H1 (cell line): ENCODE measurements around the gene SMAD6. TPM values are rescaled to one million over a fixed set of nuclear protein-coding genes. Genes with fewer than 3 reads are reported as not detected.

Experiments used
- CTCF ChIA-PET: fragments of 300-600 bp; sonication (Branson Sonifier 250); formaldehyde crosslinking; loops from one replicate; lab custom pipeline; 2021; ENCODE audit not compliant: partially characterized antibody; lab: Charles Lee
- POLR2A ChIA-PET: fragments of 300-600 bp; sonication (Branson Sonifier 250); formaldehyde crosslinking; loops from one replicate; lab custom pipeline; 2021; ENCODE audit warnings: inconsistent platforms; ENCODE audit not compliant: partially characterized antibody; lab: Charles Lee
- DNase-seq, 2 experiments: peaks; one replicate each; pipeline versions ENCODE4 v3.0.0 to v3.0.0-alpha.2; 2010 to 2022; ENCODE audit warnings: low spot score in 2 of 2, low read depth in 1 of 2, mixed read lengths in 1 of 2
- FAIRE-seq: peaks from 2 replicates; lab custom pipeline; 2011; peaks lifted over from hg19 to GRCh38; lab: Jason Lieb, UNC
- H2AFZ ChIP-seq: 2 replicates; pipeline ENCODE4 v1.8.1; 2012; ENCODE audit warnings: low read length, inconsistent platforms
- H2AK5ac ChIP-seq: 2 replicates; pipeline ENCODE4 v1.6.1; 2013; ENCODE audit warnings: low read depth, low read length
- H2BK120ac ChIP-seq: replicated peaks from 2 replicates; pipeline ENCODE3; 2013; ENCODE audit warnings: low read depth, low read length, inconsistent platforms
- H2BK12ac ChIP-seq: 2 replicates; pipeline ENCODE4 v1.6.1; 2013; ENCODE audit warnings: low read depth, low read length
- H2BK15ac ChIP-seq: 2 replicates; pipeline ENCODE4 v1.6.1; 2013; ENCODE audit warnings: low read length
- H2BK20ac ChIP-seq: 2 replicates; pipeline ENCODE4 v1.6.1; 2013; ENCODE audit warnings: low read length
- H2BK5ac ChIP-seq: 2 replicates; pipeline ENCODE4 v1.6.1; 2013; ENCODE audit warnings: low read depth, low read length
- H3K14ac ChIP-seq: 2 replicates; pipeline ENCODE4 v1.6.1; 2013; ENCODE audit warnings: inconsistent platforms; ENCODE audit not compliant: insufficient read length
- H3K18ac ChIP-seq: 2 replicates; pipeline ENCODE4 v1.6.1; 2013; ENCODE audit warnings: low read length; ENCODE audit errors: extremely low read depth
- H3K23ac ChIP-seq: 2 replicates; pipeline ENCODE4 v1.6.1; 2013; ENCODE audit warnings: inconsistent platforms; ENCODE audit not compliant: insufficient read length
- H3K23me2 ChIP-seq: 2 replicates; pipeline ENCODE4 v1.6.1; 2013; ENCODE audit warnings: low read depth, low read length
- H3K27ac ChIP-seq: 2 replicates; pipeline ENCODE4 v1.6.1; 2011; ENCODE audit warnings: low read depth, low read length, inconsistent platforms
- H3K27me3 ChIP-seq, 4 experiments: replicated peaks in 1 of 4; 1 replicate in 1 of 4; 2 replicates in 3 of 4; pipeline versions ENCODE4 v1.6.1 to v1.8.1; 2011 to 2013; ENCODE audit warnings: low read length in 3 of 4, mild to moderate bottlenecking in 3 of 4, inconsistent platforms in 2 of 4, mixed read lengths in 2 of 4, moderate library complexity in 1 of 4; ENCODE audit not compliant: control insufficient read depth in 3 of 4, insufficient read depth in 3 of 4; ENCODE audit errors: extremely low read depth in 1 of 4
- H3K36me3 ChIP-seq, 4 experiments: 2 replicates each; pipeline versions ENCODE4 v1.6.1 to v1.8.1; 2011 to 2013; ENCODE audit warnings: mild to moderate bottlenecking in 4 of 4, low read length in 3 of 4, moderate library complexity in 2 of 4, control low read depth in 1 of 4, inconsistent platforms in 1 of 4; ENCODE audit not compliant: insufficient read depth in 4 of 4, control insufficient read depth in 2 of 4
- H3K4ac ChIP-seq: replicated peaks from 2 replicates; pipeline ENCODE3; 2013; ENCODE audit warnings: low read length, low read depth, mixed read lengths, inconsistent platforms; ENCODE audit not compliant: insufficient read length
- H3K4me1 ChIP-seq, 4 experiments: replicated peaks in 1 of 4; 1 replicate in 1 of 4; 2 replicates in 3 of 4; pipeline versions ENCODE4 v1.6.1 to v1.8.1; 2011 to 2013; ENCODE audit warnings: low read length in 3 of 4, inconsistent platforms in 2 of 4, mixed read lengths in 1 of 4; ENCODE audit not compliant: insufficient read depth in 4 of 4, control insufficient read depth in 3 of 4
- H3K4me2 ChIP-seq, 2 experiments: 2 replicates each; pipeline versions ENCODE4 v1.6.1 to v1.8.1; 2011 to 2013; ENCODE audit warnings: low read depth in 2 of 2, low read length in 2 of 2, control low read depth in 1 of 2, inconsistent platforms in 1 of 2, mild to moderate bottlenecking in 1 of 2; ENCODE audit not compliant: insufficient read depth in 1 of 2
- H3K4me3 ChIP-seq, 4 experiments: fragments of 200-600, 300-600 bp in 1 of 4; sonication (generic), shearing (Covaris generic), sonication (Bioruptor Twin) in 1 of 4; 2 replicates each; pipeline versions ENCODE4 v1.5.1 to v1.8.1; 2011 to 2016; ENCODE audit warnings: low read length in 4 of 4, low read depth in 3 of 4, control low read depth in 2 of 4, inconsistent platforms in 2 of 4, mild to moderate bottlenecking in 2 of 4, mixed read lengths in 1 of 4, moderate library complexity in 1 of 4; ENCODE audit not compliant: insufficient read depth in 2 of 4; ENCODE audit errors: extremely low read depth in 1 of 4
- H3K56ac ChIP-seq: replicated peaks from 2 replicates; pipeline ENCODE3; 2013; ENCODE audit warnings: low read depth, mild to moderate bottlenecking, mixed read lengths, low read length, inconsistent platforms; ENCODE audit not compliant: insufficient read length
- H3K79me1 ChIP-seq: 2 replicates; pipeline ENCODE4 v1.6.1; 2013; ENCODE audit warnings: low read depth, low read length, control low read depth
- H3K79me2 ChIP-seq, 2 experiments: 2 replicates each; pipeline versions ENCODE4 v1.6.1 to v1.8.1; 2012 to 2013; ENCODE audit warnings: low read length in 2 of 2, mild to moderate bottlenecking in 2 of 2, inconsistent platforms in 1 of 2; ENCODE audit not compliant: insufficient read depth in 2 of 2, control insufficient read depth in 1 of 2
- H3K9ac ChIP-seq, 4 experiments: replicated peaks in 1 of 4; 1 replicate in 1 of 4; 2 replicates in 3 of 4; pipeline versions ENCODE4 v1.6.1 to v1.8.1; 2011 to 2013; ENCODE audit warnings: low read depth in 3 of 4, low read length in 3 of 4, control low read depth in 2 of 4, mild to moderate bottlenecking in 2 of 4, moderate library complexity in 2 of 4, inconsistent platforms in 1 of 4; ENCODE audit errors: extremely low read depth in 1 of 4
- H3K9me3 ChIP-seq, 2 experiments: 2 replicates each; pipeline versions ENCODE4 v1.6.1 to v1.8.1; 2012 to 2013; ENCODE audit warnings: mild to moderate bottlenecking in 2 of 2, moderate library complexity in 2 of 2, control low read depth in 1 of 2, inconsistent platforms in 1 of 2, low read depth in 1 of 2, low read length in 1 of 2, mixed read lengths in 1 of 2; ENCODE audit not compliant: insufficient read depth in 2 of 2
- H4K20me1 ChIP-seq, 2 experiments: replicated peaks in 1 of 2; 2 replicates each; pipeline versions ENCODE3 to v1.8.1; 2011 to 2013; ENCODE audit warnings: inconsistent platforms in 2 of 2, low read length in 2 of 2, mild to moderate bottlenecking in 1 of 2; ENCODE audit not compliant: insufficient read depth in 2 of 2, control insufficient read depth in 1 of 2
- H4K5ac ChIP-seq: 2 replicates; pipeline ENCODE4 v1.6.1; 2013; ENCODE audit warnings: low read length, low read depth, mixed read lengths, inconsistent platforms; ENCODE audit not compliant: insufficient read length
- H4K8ac ChIP-seq: 2 replicates; pipeline ENCODE4 v1.8.0; 2013; ENCODE audit warnings: mild to moderate bottlenecking, moderate library complexity, low read length, inconsistent platforms; ENCODE audit not compliant: insufficient read depth; ENCODE audit errors: extremely low read depth
- H4K91ac ChIP-seq: replicated peaks from 2 replicates; pipeline ENCODE3; 2013; ENCODE audit warnings: low read length, mixed read lengths, inconsistent platforms; ENCODE audit not compliant: insufficient read length
- BACH1 ChIP-seq: IDR thresholded peaks from 2 replicates; pipeline ENCODE4 v1.6.1; 2012; ENCODE audit warnings: low read length, improper control_type of control experiment
- BRCA1 ChIP-seq: IDR thresholded peaks from 2 replicates; pipeline ENCODE4 v1.6.1; 2012; ENCODE audit warnings: low read depth, low read length, improper control_type of control experiment
- CHD2 ChIP-seq: IDR thresholded peaks from 2 replicates; pipeline ENCODE4 v1.6.1; 2012; ENCODE audit warnings: low read length, improper control_type of control experiment
- FOSL1 ChIP-seq: IDR thresholded peaks from 2 replicates; pipeline ENCODE4 v1.6.1; 2011; ENCODE audit warnings: mild to moderate bottlenecking, low read depth, low read length, moderate library complexity; ENCODE audit not compliant: insufficient read depth
- RNF2 ChIP-seq: fragments of 200-900, 300-1000 bp; sonication (generic); IDR thresholded peaks from 2 replicates; pipeline ENCODE4 v1.7.1; 2016; ENCODE audit warnings: borderline replicate concordance, low read depth, mild to moderate bottlenecking, antibody characterized with exemption, low read length; ENCODE audit not compliant: poor library complexity, severe bottlenecking; ENCODE audit errors: missing control alignments
- SP4 ChIP-seq: IDR thresholded peaks from 2 replicates; pipeline ENCODE4 v1.6.1; 2012; ENCODE audit warnings: low read length, inconsistent platforms
- ZNF274 ChIP-seq: IDR thresholded peaks from 2 replicates; pipeline ENCODE4 v1.7.0; 2012; ENCODE audit warnings: low read length, borderline replicate concordance; ENCODE audit errors: extremely low read depth
- WGBS, 2 experiments: shearing (Covaris generic) in 1 of 2; methylation state at CpG; one replicate each; pipeline versions ENCODE4 v1.1.6 to v1.1.7; 2013 to 2015; ENCODE audit warnings: low lambda C conversion rate in 2 of 2, mixed read lengths in 2 of 2, inconsistent platforms in 1 of 2, low coverage in 1 of 2, missing lambda C conversion rate in 1 of 2; ENCODE audit not compliant: insufficient replicate concordance in 2 of 2, insufficient coverage in 1 of 2, insufficient read length in 1 of 2; ENCODE audit errors: extremely low coverage in 1 of 2, missing lambda C conversion rate in 1 of 2; 5-methylcytosine and 5-hydroxymethylcytosine counted together
- polyA plus RNA-seq, 7 experiments: library from polyadenylated mRNA; depleted of rRNA in 3 of 7; stranded (reverse) in 5 of 7; unstranded in 2 of 7; fragments of >200 nt in 5 of 7; fragments of 200-250 nt in 2 of 7; gene quantifications; 1 replicate in 5 of 7; 2 replicates in 1 of 7; 4 replicates in 1 of 7; pipeline versions ENCODE4 v1.2.1 to v1.2.3, GENCODE V29; 2011 to 2013; ENCODE audit warnings: missing spikeins in 2 of 7, mixed read lengths in 2 of 7
- total RNA-seq: library from RNA; stranded (reverse); fragmentation: NEBNext Ultra II Directional; extraction: Animal tissue kit (Norgen Biotek cat#: 25700); gene quantifications from 2 replicates; pipeline ENCODE4 v1.2.1, GENCODE V29; 2021

Gene SMAD6
- total and polyA plus RNA-seq, 2 of the 8 experiments (the other 6 are each of a cell fraction or from before 2014, with no cell fraction given): 1.8 to 7.0 TPM

DNA sequence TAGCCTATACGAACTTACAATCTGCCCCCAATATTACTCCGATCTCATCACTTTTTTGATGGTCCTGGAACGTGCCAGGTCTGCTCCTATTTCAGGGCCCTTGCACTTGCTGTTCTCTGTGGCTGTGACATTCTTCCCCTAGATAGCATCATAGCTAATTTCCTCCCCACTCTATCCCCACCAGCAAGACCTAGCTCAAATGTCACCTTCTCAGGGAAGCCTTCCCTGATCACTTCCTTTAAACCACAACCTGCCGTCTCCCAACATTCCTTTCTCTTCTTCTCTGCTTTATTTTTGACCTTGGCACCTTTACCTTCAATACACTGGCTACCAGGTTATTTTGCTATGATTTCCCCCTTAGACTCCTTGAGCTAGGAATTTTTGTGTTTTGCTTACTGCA lies 5.3 kb upstream of the SMAD6 start:
- POLR2A ChIA-PET: no interaction called here
- H3K4me1 ChIP-seq: peaks cover 0 to 10% (median 5%) of the 10 kb centered on the region in 4 experiments; a peak in 5 of 7 replicates
- H2AK5ac ChIP-seq: no peak overlapping the region
- no peak overlapping the region for H2BK120ac ChIP-seq
- no peaks in the 10 kb centered on the region for H3K9me3 ChIP-seq
- no peaks in the 10 kb centered on the region for H4K20me1 ChIP-seq
- H3K23me2 ChIP-seq: peaks cover 7% of the 10 kb centered on the region; the same call in 1 of the 2 replicates
- no peak overlapping the region for H2BK20ac ChIP-seq
- no peak for DNase-seq
- H3K14ac ChIP-seq: no peak overlapping the region
- H2BK15ac ChIP-seq: 0 out of 2 replicates have a peak overlapping the region, but pooled peaks have one; percentile 18
- H2AFZ ChIP-seq: no peak overlapping the region
- H3K4me3 ChIP-seq: no peak overlapping the region
- no peak overlapping the region for H4K5ac ChIP-seq
- no peak overlapping the region for H3K4ac ChIP-seq
- H3K36me3 ChIP-seq: no peaks in the 10 kb centered on the region
- H3K79me2 ChIP-seq: no peaks in the 10 kb centered on the region
- 83% methylated on average over 4 of the region's 4 CpGs; no CpG with 5 or more reads in 1 of the 2 experiments for WGBS, 2 experiments
- peaks cover 0 to 9% (median 6%) of the 10 kb centered on the region in 4 experiments; a peak in 4 of 7 replicates for H3K27me3 ChIP-seq
- no peak overlapping the region for H4K8ac ChIP-seq
- H2BK5ac ChIP-seq: no peak overlapping the region
- no peak overlapping the region for H3K23ac ChIP-seq
- H3K79me1 ChIP-seq: no peaks in the 10 kb centered on the region
- H3K4me2 ChIP-seq: no peak overlapping the region
- TF ChIP-seq FOSL1: no peak
- no peak for TF ChIP-seq SP4
- no peak for TF ChIP-seq RNF2
- TF ChIP-seq BRCA1: no peak
- TF ChIP-seq CHD2: no peak
- TF ChIP-seq BACH1: no peak
- no peak for TF ChIP-seq ZNF274
- TF ChIP-seq, all 59 proteins: peak for 0
- Histone ChIP-seq H4K91ac (no peak overlapping the region), H3K9ac (no peak overlapping the region), H3K27ac (no peak overlapping the region), H3K56ac (no peak overlapping the region), H2BK12ac (no peak overlapping the region), H3K18ac (no peak overlapping the region)
- CTCF ChIA-PET: interaction anchor here (0.8 to 16.9 kb wide), 9 partner anchors 12 to 128 kb away, joined by 3 to 361 read pairs (median 21); no protein-coding TSS in a partner anchor
- no peak for FAIRE-seq
